ENCODE data around the gene GCLM. TPM values are rescaled to one million over a fixed set of nuclear protein-coding genes. Genes with fewer than 3 reads are reported as not detected.
A peak's percentile ranks its signal among the peaks of the same experiment; 100 is the strongest.
"Not testable (repeated sequence)": the region's sequence is repeated elsewhere in the genome, so short reads cannot be mapped to it uniquely, and the experiment has no call there.

GCLM gene
- polyA plus RNA-seq (2012; ENCODE audit: low read depth, missing spikeins): 2.4 TPM

- DNase-seq (ENCODE audit: insufficient read length, low spot score) (peak; percentile 85), FAIRE-seq (peak; percentile 97)
- TF ChIP-seq TAF1 (IDR thresholded peaks at IDR 0.05; ENCODE audit: low read depth, low read length) (peak; percentile 6; the same call in 1 of the 2 replicates), SPI1 (IDR thresholded peaks at IDR 0.05; ENCODE audit: low read depth, low read length) (no peak), PAX5 (IDR thresholded peaks at IDR 0.05; ENCODE audit: insufficient read depth, low read length, severe bottlenecking) (peak; percentile 82), POLR2AphosphoS5 (IDR thresholded peaks at IDR 0.05; ENCODE audit: low read depth, low read length) (no peak)
Measured at GRCh38 chr1:93909146-93910050, at the start of gene GCLM. Gene GCLM, minus strand, starts transcription at chr1:93909430. Its CDS starts 267 bp downstream, at chr1:93909163.

- no peak for TF ChIP-seq PAX5 (IDR thresholded peaks at IDR 0.05; ENCODE audit: insufficient read depth, low read length, severe bottlenecking)
- TF ChIP-seq TAF1 (IDR thresholded peaks at IDR 0.05; ENCODE audit: low read depth, low read length): no peak
- no peak for TF ChIP-seq POU2F2 (IDR thresholded peaks at IDR 0.05; ENCODE audit: low read depth, low read length)
- no peak for TF ChIP-seq SPI1 (IDR thresholded peaks at IDR 0.05; ENCODE audit: low read depth, low read length)
- TF ChIP-seq POLR2AphosphoS5 (IDR thresholded peaks at IDR 0.05; ENCODE audit: low read depth, low read length): no peak
- no peak for TF ChIP-seq POLR2A (IDR thresholded peaks at IDR 0.05; ENCODE audit: low read depth, low read length)
- no peak for FAIRE-seq
- no peak for DNase-seq (ENCODE audit: insufficient read length, low spot score)
Measured at GRCh38 chr1:93958726-93959100, 49.5 kb upstream of the GCLM start.

- FAIRE-seq: no peak
- no peak for DNase-seq (ENCODE audit: insufficient read length, low spot score)
- no peak for TF ChIP-seq POU2F2 (IDR thresholded peaks at IDR 0.05; ENCODE audit: low read depth, low read length)
- TF ChIP-seq PAX5 (IDR thresholded peaks at IDR 0.05; ENCODE audit: insufficient read depth, low read length, severe bottlenecking): no peak
- no peak for TF ChIP-seq SPI1 (IDR thresholded peaks at IDR 0.05; ENCODE audit: low read depth, low read length)
- no peak for TF ChIP-seq POLR2A (IDR thresholded peaks at IDR 0.05; ENCODE audit: low read depth, low read length)
Measured at GRCh38 chr1:93958032-93958725, 48.9 kb upstream of the GCLM start.

GRCh38 chr1:93955765-93956164, 46.5 kb upstream of the GCLM start:
- no peak for FAIRE-seq
- DNase-seq (ENCODE audit: insufficient read length, low spot score): no peak
- TF ChIP-seq POLR2AphosphoS5 (IDR thresholded peaks at IDR 0.05; ENCODE audit: low read depth, low read length) (no peak), POLR2A (IDR thresholded peaks at IDR 0.05; ENCODE audit: low read depth, low read length) (no peak), TAF1 (IDR thresholded peaks at IDR 0.05; ENCODE audit: low read depth, low read length) (no peak), PAX5 (IDR thresholded peaks at IDR 0.05; ENCODE audit: insufficient read depth, low read length, severe bottlenecking) (no peak), POU2F2 (IDR thresholded peaks at IDR 0.05; ENCODE audit: low read depth, low read length) (no peak), SPI1 (IDR thresholded peaks at IDR 0.05; ENCODE audit: low read depth, low read length) (no peak)

GRCh38 chr1:93947002-93947686, 37.9 kb upstream of the GCLM start:
- FAIRE-seq; DNase-seq (ENCODE audit: insufficient read length, low spot score): not testable (repeated sequence)

- FAIRE-seq (no peak), DNase-seq (ENCODE audit: insufficient read length, low spot score) (no peak)
- TF ChIP-seq PAX5 (IDR thresholded peaks at IDR 0.05; ENCODE audit: insufficient read depth, low read length, severe bottlenecking): no peak
- TF ChIP-seq TAF1 (IDR thresholded peaks at IDR 0.05; ENCODE audit: low read depth, low read length): no peak
- no peak for TF ChIP-seq POLR2A (IDR thresholded peaks at IDR 0.05; ENCODE audit: low read depth, low read length)
- TF ChIP-seq SPI1 (IDR thresholded peaks at IDR 0.05; ENCODE audit: low read depth, low read length): no peak
- no peak for TF ChIP-seq POU2F2 (IDR thresholded peaks at IDR 0.05; ENCODE audit: low read depth, low read length)
- TF ChIP-seq POLR2AphosphoS5 (IDR thresholded peaks at IDR 0.05; ENCODE audit: low read depth, low read length): no peak
Measured at GRCh38 chr1:93938461-93939145, 29.4 kb upstream of the GCLM start.

GRCh38 chr1:93937997-93938396, 28.8 kb upstream of the GCLM start:
- DNase-seq (ENCODE audit: insufficient read length, low spot score) (no peak), FAIRE-seq (no peak)
- TF ChIP-seq PAX5 (IDR thresholded peaks at IDR 0.05; ENCODE audit: insufficient read depth, low read length, severe bottlenecking) (no peak), POU2F2 (IDR thresholded peaks at IDR 0.05; ENCODE audit: low read depth, low read length) (no peak), SPI1 (IDR thresholded peaks at IDR 0.05; ENCODE audit: low read depth, low read length) (no peak), POLR2A (IDR thresholded peaks at IDR 0.05; ENCODE audit: low read depth, low read length) (no peak), POLR2AphosphoS5 (IDR thresholded peaks at IDR 0.05; ENCODE audit: low read depth, low read length) (no peak), TAF1 (IDR thresholded peaks at IDR 0.05; ENCODE audit: low read depth, low read length) (no peak)

GRCh38 chr1:93925206-93925605, 16.0 kb upstream of the GCLM start:
- no peak for TF ChIP-seq POLR2A (IDR thresholded peaks at IDR 0.05; ENCODE audit: low read depth, low read length)
- DNase-seq (ENCODE audit: insufficient read length, low spot score) (no peak), FAIRE-seq (no peak)

- FAIRE-seq (no peak), DNase-seq (ENCODE audit: insufficient read length, low spot score) (no peak)
- TF ChIP-seq POLR2AphosphoS5 (IDR thresholded peaks at IDR 0.05; ENCODE audit: low read depth, low read length) (no peak), POU2F2 (IDR thresholded peaks at IDR 0.05; ENCODE audit: low read depth, low read length) (no peak), SPI1 (IDR thresholded peaks at IDR 0.05; ENCODE audit: low read depth, low read length) (no peak), PAX5 (IDR thresholded peaks at IDR 0.05; ENCODE audit: insufficient read depth, low read length, severe bottlenecking) (no peak), TAF1 (IDR thresholded peaks at IDR 0.05; ENCODE audit: low read depth, low read length) (no peak), POLR2A (IDR thresholded peaks at IDR 0.05; ENCODE audit: low read depth, low read length) (no peak)
Measured at GRCh38 chr1:93919780-93920179, 10.6 kb upstream of the GCLM start.

All from GM12891 (cell line).